ENCODE measurements around the gene JAKMIP1.

DNA sequence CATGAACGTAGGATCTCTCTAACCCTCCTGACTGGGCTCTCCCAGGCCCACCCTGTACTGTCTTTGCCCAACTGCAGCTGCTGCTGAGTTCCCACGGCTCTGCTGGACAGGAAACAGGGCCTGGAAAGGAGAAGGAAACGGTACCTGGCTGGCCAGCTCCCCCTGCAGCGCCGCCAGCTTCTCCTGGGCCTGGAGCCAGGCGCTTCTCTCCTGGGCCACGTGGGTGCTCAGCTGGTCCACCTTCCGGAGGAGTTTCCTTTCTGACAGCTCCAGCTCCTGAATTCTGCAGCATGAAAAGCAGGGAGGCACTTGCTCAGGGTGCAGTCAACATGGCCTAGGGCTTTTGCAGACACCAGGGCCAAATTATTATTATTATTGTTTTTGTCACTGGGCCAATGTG lies 188.7 kb downstream of the JAKMIP1 start:
- no peak for TF ChIP-seq POLR2AphosphoS5 (IDR thresholded peaks at IDR 0.05)
- TF ChIP-seq, protein P1, sequence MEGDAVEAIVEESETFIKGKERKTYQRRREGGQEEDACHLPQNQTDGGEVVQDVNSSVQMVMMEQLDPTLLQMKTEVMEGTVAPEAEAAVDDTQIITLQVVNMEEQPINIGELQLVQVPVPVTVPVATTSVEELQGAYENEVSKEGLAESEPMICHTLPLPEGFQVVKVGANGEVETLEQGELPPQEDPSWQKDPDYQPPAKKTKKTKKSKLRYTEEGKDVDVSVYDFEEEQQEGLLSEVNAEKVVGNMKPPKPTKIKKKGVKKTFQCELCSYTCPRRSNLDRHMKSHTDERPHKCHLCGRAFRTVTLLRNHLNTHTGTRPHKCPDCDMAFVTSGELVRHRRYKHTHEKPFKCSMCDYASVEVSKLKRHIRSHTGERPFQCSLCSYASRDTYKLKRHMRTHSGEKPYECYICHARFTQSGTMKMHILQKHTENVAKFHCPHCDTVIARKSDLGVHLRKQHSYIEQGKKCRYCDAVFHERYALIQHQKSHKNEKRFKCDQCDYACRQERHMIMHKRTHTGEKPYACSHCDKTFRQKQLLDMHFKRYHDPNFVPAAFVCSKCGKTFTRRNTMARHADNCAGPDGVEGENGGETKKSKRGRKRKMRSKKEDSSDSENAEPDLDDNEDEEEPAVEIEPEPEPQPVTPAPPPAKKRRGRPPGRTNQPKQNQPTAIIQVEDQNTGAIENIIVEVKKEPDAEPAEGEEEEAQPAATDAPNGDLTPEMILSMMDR (IDR thresholded peaks at IDR 0.05) = no peak
- TF ChIP-seq POLR2A (IDR thresholded peaks at IDR 0.05) = no peak

Data from breast epithelium (tissue), 3 donors.